Measurements from ENCODE around the gene ABCA6. TPM values are rescaled to one million over a fixed set of nuclear protein-coding genes. Genes with fewer than 3 reads are reported as not detected.

Gene ABCA6
- total RNA-seq, 6 experiments from 2014 or later = 0.07 TPM; not detected in 5

DNA sequence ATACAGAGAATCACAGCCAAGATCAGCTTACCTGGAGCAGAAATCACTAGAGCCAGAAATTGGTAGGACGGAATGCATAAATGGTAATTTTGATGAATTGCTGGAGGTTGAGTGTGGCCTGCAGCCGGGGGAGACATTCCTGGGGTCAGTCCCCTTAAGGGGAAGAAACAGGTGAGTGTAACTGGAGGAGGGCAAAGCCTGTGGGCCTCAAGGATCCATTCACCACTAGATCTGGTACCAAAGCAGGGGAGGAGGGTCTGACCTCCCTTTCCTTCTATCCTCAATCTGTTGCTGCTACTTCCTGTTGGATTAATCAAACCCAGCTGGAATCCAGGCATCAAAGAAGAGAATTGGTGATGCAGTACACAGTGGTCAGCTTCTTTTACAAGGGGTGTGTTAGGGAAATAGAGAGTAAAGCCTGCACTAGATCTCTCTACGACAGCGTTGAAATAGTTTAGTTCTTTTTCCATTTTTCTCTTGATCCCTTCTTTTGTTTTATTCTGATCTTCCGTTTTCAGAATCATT lies 72.4 kb downstream of the ABCA6 start:
- Mint-ChIP-seq H3K27ac (no peak overlapping the region), H3K4me3 (no peak overlapping the region), H3K36me3 (ENCODE audit: low read depth) (no peaks in the 10 kb centered on the region), H3K4me1 (ENCODE audit: low read depth) (no peaks in the 10 kb centered on the region), H3K9me3 (peaks cover 32% of the 10 kb centered on the region), H3K27me3 (ENCODE audit: insufficient read depth) (no peaks in the 10 kb centered on the region; the same call in 1 of the 2 replicates)
- TF ChIP-seq, protein P1, sequence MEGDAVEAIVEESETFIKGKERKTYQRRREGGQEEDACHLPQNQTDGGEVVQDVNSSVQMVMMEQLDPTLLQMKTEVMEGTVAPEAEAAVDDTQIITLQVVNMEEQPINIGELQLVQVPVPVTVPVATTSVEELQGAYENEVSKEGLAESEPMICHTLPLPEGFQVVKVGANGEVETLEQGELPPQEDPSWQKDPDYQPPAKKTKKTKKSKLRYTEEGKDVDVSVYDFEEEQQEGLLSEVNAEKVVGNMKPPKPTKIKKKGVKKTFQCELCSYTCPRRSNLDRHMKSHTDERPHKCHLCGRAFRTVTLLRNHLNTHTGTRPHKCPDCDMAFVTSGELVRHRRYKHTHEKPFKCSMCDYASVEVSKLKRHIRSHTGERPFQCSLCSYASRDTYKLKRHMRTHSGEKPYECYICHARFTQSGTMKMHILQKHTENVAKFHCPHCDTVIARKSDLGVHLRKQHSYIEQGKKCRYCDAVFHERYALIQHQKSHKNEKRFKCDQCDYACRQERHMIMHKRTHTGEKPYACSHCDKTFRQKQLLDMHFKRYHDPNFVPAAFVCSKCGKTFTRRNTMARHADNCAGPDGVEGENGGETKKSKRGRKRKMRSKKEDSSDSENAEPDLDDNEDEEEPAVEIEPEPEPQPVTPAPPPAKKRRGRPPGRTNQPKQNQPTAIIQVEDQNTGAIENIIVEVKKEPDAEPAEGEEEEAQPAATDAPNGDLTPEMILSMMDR (IDR thresholded peaks at IDR 0.05) = no peak
- DNase-seq = no peak

- peaks cover 39% of the 10 kb centered on the region for H3K9me3 Mint-ChIP-seq
- no peaks in the 10 kb centered on the region for H3K4me1 Mint-ChIP-seq (ENCODE audit: low read depth)
- DNase-seq = no peak
- H3K27ac Mint-ChIP-seq = no peak overlapping the region
- TF ChIP-seq, protein P1 (IDR thresholded peaks at IDR 0.05) = no peak
- no peaks in the 10 kb centered on the region; the same call in 1 of the 2 replicates for H3K27me3 Mint-ChIP-seq (ENCODE audit: insufficient read depth)
- no peak overlapping the region for H3K4me3 Mint-ChIP-seq
- H3K36me3 Mint-ChIP-seq (ENCODE audit: low read depth) = no peaks in the 10 kb centered on the region
Measured at GRCh38 chr17:69067274-69068047, 74.2 kb downstream of the ABCA6 start.

DNA sequence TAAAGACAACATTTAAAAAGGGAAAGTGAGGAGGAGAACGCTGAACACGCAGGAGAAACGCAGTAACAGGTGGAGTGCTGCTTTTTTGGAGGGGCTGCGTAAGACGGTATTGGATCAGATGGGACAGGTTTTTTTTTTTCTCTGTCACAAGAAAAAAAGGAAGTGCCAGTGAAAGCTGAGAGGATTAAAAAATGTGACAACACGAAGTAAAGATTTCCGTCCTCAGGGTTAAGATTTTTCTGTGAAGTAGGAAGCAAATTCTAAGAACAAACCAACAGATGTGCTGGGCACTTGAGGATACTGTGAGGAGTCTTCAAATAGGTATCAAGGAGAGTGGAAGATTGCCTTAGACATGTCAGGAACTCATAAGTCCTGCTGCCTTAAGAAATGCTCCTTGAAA lies 75.2 kb downstream of the ABCA6 start:
- H3K27ac Mint-ChIP-seq = no peak overlapping the region
- TF ChIP-seq, protein P1 (IDR thresholded peaks at IDR 0.05) = no peak
- no peaks in the 10 kb centered on the region for H3K36me3 Mint-ChIP-seq (ENCODE audit: low read depth)
- H3K9me3 Mint-ChIP-seq = peaks cover 32% of the 10 kb centered on the region
- no peak overlapping the region for H3K4me3 Mint-ChIP-seq
- DNase-seq = no peak
- H3K4me1 Mint-ChIP-seq (ENCODE audit: low read depth) = no peaks in the 10 kb centered on the region
- H3K27me3 Mint-ChIP-seq (ENCODE audit: insufficient read depth) = no peaks in the 10 kb centered on the region; the same call in 1 of the 2 replicates

GRCh38 chr17:69065113-69065512 lies 76.6 kb downstream of the ABCA6 start:
- TF ChIP-seq, protein P1 (IDR thresholded peaks at IDR 0.05) = no peak
- no peak overlapping the region for H3K4me3 Mint-ChIP-seq
- H3K9me3 Mint-ChIP-seq = peaks cover 28% of the 10 kb centered on the region
- no peaks in the 10 kb centered on the region for H3K36me3 Mint-ChIP-seq (ENCODE audit: low read depth)
- no peak overlapping the region for H3K27ac Mint-ChIP-seq
- DNase-seq = no peak
- H3K4me1 Mint-ChIP-seq (ENCODE audit: low read depth) = no peaks in the 10 kb centered on the region
- no peaks in the 10 kb centered on the region; the same call in 1 of the 2 replicates for H3K27me3 Mint-ChIP-seq (ENCODE audit: insufficient read depth)

DNA sequence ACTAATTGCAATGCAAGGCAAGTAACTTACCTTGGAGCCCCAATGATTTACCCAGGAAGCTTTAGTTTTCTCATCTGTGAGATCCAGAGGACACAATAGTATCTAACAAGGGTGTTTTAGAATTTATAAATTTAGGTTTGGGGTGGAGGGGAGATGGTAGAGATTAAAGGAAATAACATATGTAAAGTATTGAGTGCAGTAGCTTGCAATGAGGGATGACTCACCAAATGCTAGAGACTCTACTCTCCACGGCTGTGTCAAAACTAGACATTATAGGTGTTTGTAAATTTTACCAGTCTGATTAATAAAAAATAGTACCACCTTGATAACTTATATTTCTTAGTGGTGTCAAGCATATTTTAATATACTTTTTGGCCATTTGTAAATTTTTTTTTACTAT lies 77.2 kb downstream of the ABCA6 start:
- no peaks in the 10 kb centered on the region for H3K4me1 Mint-ChIP-seq (ENCODE audit: low read depth)
- H3K27ac Mint-ChIP-seq = no peak overlapping the region
- no peak for DNase-seq
- H3K27me3 Mint-ChIP-seq (ENCODE audit: insufficient read depth) = no peaks in the 10 kb centered on the region; the same call in 1 of the 2 replicates
- TF ChIP-seq, protein P1 (IDR thresholded peaks at IDR 0.05) = no peak
- H3K36me3 Mint-ChIP-seq (ENCODE audit: low read depth) = no peaks in the 10 kb centered on the region
- H3K4me3 Mint-ChIP-seq = no peak overlapping the region
- peaks cover 28% of the 10 kb centered on the region for H3K9me3 Mint-ChIP-seq
